ENCODE data around the gene ATP6V0A1. TPM values are rescaled to one million over a fixed set of nuclear protein-coding genes. Genes with fewer than 3 reads are reported as not detected.

The ATP6V0A1 gene
- total RNA-seq, 1 donor from 2014 or later: 90.5 TPM

- no peak for TF ChIP-seq CTCF (IDR thresholded peaks at IDR 0.05; ENCODE audit: unreplicated experiment)
- peak overlapping the region; percentile 98 for H3K27ac Mint-ChIP-seq
- no peak for DNase-seq (ENCODE audit: low spot score, unreplicated experiment)
- H3K27me3 Mint-ChIP-seq: no peaks in the 10 kb centered on the region
- H3K4me1 Mint-ChIP-seq (ENCODE audit: low read depth): peaks cover 17% of the 10 kb centered on the region
- no peaks in the 10 kb centered on the region for H3K9me3 Mint-ChIP-seq (ENCODE audit: low read depth)
- H3K4me3 Mint-ChIP-seq (ENCODE audit: low read depth): peak overlapping the region; percentile 92
- H3K36me3 Mint-ChIP-seq (ENCODE audit: insufficient read depth): no peaks in the 10 kb centered on the region
Measured at GRCh38 chr17:42562388-42563142, 103.9 kb downstream of the ATP6V0A1 start.

GRCh38 chr17:42563143-42563509 is 104.4 kb downstream of the ATP6V0A1 start:
- no peaks in the 10 kb centered on the region for H3K27me3 Mint-ChIP-seq
- no peaks in the 10 kb centered on the region for H3K9me3 Mint-ChIP-seq (ENCODE audit: low read depth)
- peak overlapping the region; percentile 92 for H3K4me3 Mint-ChIP-seq (ENCODE audit: low read depth)
- no peak for TF ChIP-seq CTCF (IDR thresholded peaks at IDR 0.05; ENCODE audit: unreplicated experiment)
- peak overlapping the region; percentile 98 for H3K27ac Mint-ChIP-seq
- peaks cover 21% of the 10 kb centered on the region for H3K4me1 Mint-ChIP-seq (ENCODE audit: low read depth)
- DNase-seq (ENCODE audit: low spot score, unreplicated experiment): no peak
- peaks cover 2% of the 10 kb centered on the region for H3K36me3 Mint-ChIP-seq (ENCODE audit: insufficient read depth)

GRCh38 chr17:42563543-42563942 is 104.9 kb downstream of the ATP6V0A1 start:
- DNase-seq (ENCODE audit: low spot score, unreplicated experiment): no peak
- H3K4me3 Mint-ChIP-seq (ENCODE audit: low read depth): peak overlapping the region; percentile 92
- no peak for TF ChIP-seq CTCF (IDR thresholded peaks at IDR 0.05; ENCODE audit: unreplicated experiment)
- peak overlapping the region; percentile 67 for H3K27ac Mint-ChIP-seq
- no peaks in the 10 kb centered on the region for H3K9me3 Mint-ChIP-seq (ENCODE audit: low read depth)
- no peaks in the 10 kb centered on the region for H3K27me3 Mint-ChIP-seq
- peaks cover 21% of the 10 kb centered on the region for H3K4me1 Mint-ChIP-seq (ENCODE audit: low read depth)
- H3K36me3 Mint-ChIP-seq (ENCODE audit: insufficient read depth): peaks cover 2% of the 10 kb centered on the region

- no peak overlapping the region for H3K27ac Mint-ChIP-seq
- H3K36me3 Mint-ChIP-seq (ENCODE audit: insufficient read depth): peaks cover 2% of the 10 kb centered on the region
- no peak for DNase-seq (ENCODE audit: low spot score, unreplicated experiment)
- H3K27me3 Mint-ChIP-seq: no peaks in the 10 kb centered on the region
- H3K4me3 Mint-ChIP-seq (ENCODE audit: low read depth): peak overlapping the region; percentile 92
- H3K4me1 Mint-ChIP-seq (ENCODE audit: low read depth): peaks cover 21% of the 10 kb centered on the region
- no peak for TF ChIP-seq CTCF (IDR thresholded peaks at IDR 0.05; ENCODE audit: unreplicated experiment)
- no peaks in the 10 kb centered on the region for H3K9me3 Mint-ChIP-seq (ENCODE audit: low read depth)
Measured at GRCh38 chr17:42563950-42564349, 105.3 kb downstream of the ATP6V0A1 start.

DNA sequence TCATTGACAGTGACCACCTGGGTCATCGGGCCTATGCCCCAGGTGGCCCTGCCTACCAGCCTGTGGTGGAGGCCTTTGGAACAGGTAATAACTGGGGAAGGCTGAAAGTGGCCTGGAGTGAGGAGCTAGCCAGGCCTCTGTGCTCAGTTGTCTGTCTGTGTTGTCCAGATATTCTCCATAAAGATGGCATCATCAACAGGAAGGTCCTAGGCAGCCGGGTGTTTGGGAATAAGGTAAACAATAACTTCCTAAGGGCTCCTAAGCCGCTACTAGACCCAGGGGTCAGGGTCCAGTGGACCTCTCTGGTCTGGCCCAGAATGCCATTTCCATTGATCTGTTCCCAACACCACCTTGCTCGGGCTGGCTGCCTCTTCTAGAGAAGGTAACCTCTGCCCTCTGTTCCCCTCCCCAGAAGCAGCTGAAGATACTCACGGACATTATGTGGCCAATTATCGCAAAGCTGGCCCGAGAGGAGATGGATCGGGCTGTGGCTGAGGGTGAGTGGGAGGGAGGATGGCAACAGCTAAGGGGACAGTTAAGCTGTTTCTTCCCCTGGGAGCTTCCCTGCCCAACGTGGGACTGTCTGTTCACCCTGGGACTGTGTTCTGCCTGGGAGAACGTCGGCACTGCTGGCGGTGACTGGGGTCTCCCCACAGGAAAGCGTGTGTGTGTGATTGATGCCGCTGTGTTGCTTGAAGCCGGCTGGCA is 106.3 kb downstream of the ATP6V0A1 start:
- H3K4me1 Mint-ChIP-seq (ENCODE audit: low read depth): peaks cover 21% of the 10 kb centered on the region
- H3K27ac Mint-ChIP-seq: no peak overlapping the region
- H3K9me3 Mint-ChIP-seq (ENCODE audit: low read depth): no peaks in the 10 kb centered on the region
- H3K36me3 Mint-ChIP-seq (ENCODE audit: insufficient read depth): peaks cover 3% of the 10 kb centered on the region
- DNase-seq (ENCODE audit: low spot score, unreplicated experiment): no peak
- no peaks in the 10 kb centered on the region for H3K27me3 Mint-ChIP-seq
- no peak for TF ChIP-seq CTCF (IDR thresholded peaks at IDR 0.05; ENCODE audit: unreplicated experiment)
- H3K4me3 Mint-ChIP-seq (ENCODE audit: low read depth): no peak overlapping the region
